Esophagus (tissue), 2 donors: ENCODE results near the gene NAPG. TPM values are rescaled to one million over a fixed set of nuclear protein-coding genes. Genes with fewer than 3 reads are reported as not detected.

Source experiments
- H3K27ac ChIP-seq, 2 donors: one replicate each; pipeline ENCODE4 v1.5.1; 2013; ENCODE audit warnings: low read depth in 2 of 2, mild to moderate bottlenecking in 2 of 2, inconsistent platforms in 1 of 2, low read length in 1 of 2, moderate library complexity in 1 of 2
- H3K27me3 ChIP-seq, 2 donors: one replicate each; pipeline ENCODE4 v1.6.1; 2013; ENCODE audit warnings: low read length in 2 of 2, control low read depth in 1 of 2, mild to moderate bottlenecking in 1 of 2; ENCODE audit not compliant: insufficient read depth in 2 of 2, control insufficient read depth in 1 of 2
- H3K36me3 ChIP-seq, 2 donors: one replicate each; pipeline ENCODE4 v1.6.1; 2013; ENCODE audit warnings: low read length in 1 of 2; ENCODE audit not compliant: control insufficient read depth in 2 of 2, insufficient read depth in 2 of 2
- H3K4me1 ChIP-seq, 2 donors: one replicate each; pipeline ENCODE4 v1.6.1; 2013; ENCODE audit warnings: low read length in 1 of 2; ENCODE audit not compliant: control insufficient read depth in 2 of 2, insufficient read depth in 2 of 2
- H3K4me3 ChIP-seq, 2 donors: one replicate each; pipeline ENCODE4 v1.5.1; 2013; ENCODE audit warnings: low read length in 2 of 2, mild to moderate bottlenecking in 2 of 2, low read depth in 1 of 2, moderate library complexity in 1 of 2
- H3K9me3 ChIP-seq, 2 donors: one replicate each; pipeline ENCODE4 v1.6.1; 2013; ENCODE audit warnings: mild to moderate bottlenecking in 2 of 2, low read depth in 1 of 2, low read length in 1 of 2, moderate library complexity in 1 of 2; ENCODE audit not compliant: control insufficient read depth in 2 of 2, insufficient read depth in 1 of 2
- WGBS, 2 donors: extraction: QIAGEN DNeasy Blood & Tissue Kit; methylation state at CpG; one replicate each; pipeline ENCODE4 v1.1.7; 2013; 5-methylcytosine and 5-hydroxymethylcytosine counted together
- polyA plus RNA-seq, 2 donors: library from polyadenylated mRNA; stranded (reverse); fragments of 200-250 nt; gene quantifications; one replicate each; pipeline ENCODE4 v1.2.3, GENCODE V29; 2013
- donor health status: healthy with polysubstance abuse.
- donor health status: Bipolar disorder and iron deficiency.

Gene NAPG
- 10 to 100 TPM; 12.4 to 13.2 TPM for polyA plus RNA-seq

DNA sequence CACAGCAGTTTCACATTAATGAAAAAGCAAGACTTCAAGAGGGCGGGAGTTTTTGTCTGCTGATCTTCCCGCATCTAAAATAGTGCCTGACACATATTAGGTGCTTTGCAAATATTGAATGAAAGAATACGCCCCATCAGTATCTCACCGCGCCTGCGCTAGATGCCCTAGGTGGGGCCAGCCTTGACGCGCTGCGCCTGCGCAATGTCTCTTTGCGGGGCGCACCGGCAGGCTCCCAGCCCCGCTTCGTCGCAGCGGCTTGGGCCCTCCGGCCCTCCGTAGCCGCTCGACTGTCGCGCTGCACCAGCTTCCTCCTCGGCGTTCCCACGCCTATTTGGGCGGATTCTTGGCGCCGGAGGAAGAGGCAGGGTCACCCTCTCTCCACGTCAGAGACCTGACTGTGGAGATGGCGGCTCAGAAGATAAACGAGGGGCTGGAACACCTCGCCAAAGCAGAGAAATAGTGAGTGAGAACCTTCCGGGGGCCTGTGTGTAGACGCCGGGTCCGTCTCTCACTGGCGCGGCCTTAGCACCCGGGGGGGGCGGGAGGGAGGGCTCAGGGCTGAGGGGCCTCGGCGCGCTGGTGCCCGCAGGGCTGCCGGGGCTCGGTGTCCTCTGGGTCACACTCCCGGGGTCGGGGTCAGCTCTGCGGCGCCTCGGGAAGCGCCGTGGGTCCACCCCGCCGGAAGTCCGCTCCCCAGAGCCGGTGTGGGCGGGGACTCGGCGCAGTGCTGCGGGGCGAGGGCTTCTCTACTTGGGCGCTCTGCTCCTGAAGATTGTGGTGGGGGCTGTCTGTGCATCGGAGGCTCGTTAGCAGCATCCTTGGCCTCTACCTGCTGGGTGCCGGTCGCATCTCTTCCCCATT is at the start of gene NAPG:
Gene NAPG (plus strand): TSS at position 331 of the 864 bp plus-strand sequence. CDS start 76 bp downstream, at position 407.
- Histone ChIP-seq H3K36me3 (no peaks in the 10 kb centered on the region), H3K9me3 (no peaks in the 10 kb centered on the region), H3K4me3 (peak within 1 kb of the TSS; percentile 74 to 81), H3K27me3 (no peaks in the 10 kb centered on the region), H3K4me1 (peaks cover 2 to 4% of the 10 kb centered on the region in 2 donors), H3K27ac (peak within 1 kb of the TSS; percentile 90 to 92)
- 1% methylated on average over 52 to 68 of the region's 68 CpGs for WGBS, 2 donors

DNA sequence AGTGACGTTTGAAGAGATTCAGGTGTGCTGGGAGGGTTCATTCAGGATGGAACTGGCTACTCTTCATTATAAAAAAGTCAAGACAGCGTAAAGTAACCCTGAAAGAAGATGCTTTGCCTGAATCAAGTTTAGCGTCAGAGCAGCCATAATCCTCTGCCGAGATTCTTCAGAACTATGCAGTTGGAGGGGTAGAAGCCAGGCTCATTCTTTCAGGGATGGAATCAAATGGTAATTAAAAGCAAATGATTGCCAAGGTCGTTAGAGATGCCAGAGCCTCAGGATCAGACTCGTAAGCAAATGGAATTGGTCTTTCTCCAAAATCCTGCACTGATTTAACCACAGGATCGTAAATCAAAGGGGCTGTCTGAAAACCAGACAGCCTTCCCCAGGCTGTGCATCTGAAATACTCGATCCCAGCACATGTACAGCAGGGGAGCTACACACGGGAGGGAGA is 49.5 kb upstream of the NAPG start:
- Histone ChIP-seq H3K9me3 (no peaks in the 10 kb centered on the region), H3K4me1 (peaks cover 2 to 6% of the 10 kb centered on the region in 2 donors), H3K27me3 (no peaks in the 10 kb centered on the region), H3K36me3 (peaks cover 9 to 15% of the 10 kb centered on the region in 2 donors), H3K4me3 (no peak overlapping the region), H3K27ac (no peak overlapping the region)
- WGBS, 2 donors: 24 to 36% methylated on average over 9 of the region's 9 CpGs

DNA sequence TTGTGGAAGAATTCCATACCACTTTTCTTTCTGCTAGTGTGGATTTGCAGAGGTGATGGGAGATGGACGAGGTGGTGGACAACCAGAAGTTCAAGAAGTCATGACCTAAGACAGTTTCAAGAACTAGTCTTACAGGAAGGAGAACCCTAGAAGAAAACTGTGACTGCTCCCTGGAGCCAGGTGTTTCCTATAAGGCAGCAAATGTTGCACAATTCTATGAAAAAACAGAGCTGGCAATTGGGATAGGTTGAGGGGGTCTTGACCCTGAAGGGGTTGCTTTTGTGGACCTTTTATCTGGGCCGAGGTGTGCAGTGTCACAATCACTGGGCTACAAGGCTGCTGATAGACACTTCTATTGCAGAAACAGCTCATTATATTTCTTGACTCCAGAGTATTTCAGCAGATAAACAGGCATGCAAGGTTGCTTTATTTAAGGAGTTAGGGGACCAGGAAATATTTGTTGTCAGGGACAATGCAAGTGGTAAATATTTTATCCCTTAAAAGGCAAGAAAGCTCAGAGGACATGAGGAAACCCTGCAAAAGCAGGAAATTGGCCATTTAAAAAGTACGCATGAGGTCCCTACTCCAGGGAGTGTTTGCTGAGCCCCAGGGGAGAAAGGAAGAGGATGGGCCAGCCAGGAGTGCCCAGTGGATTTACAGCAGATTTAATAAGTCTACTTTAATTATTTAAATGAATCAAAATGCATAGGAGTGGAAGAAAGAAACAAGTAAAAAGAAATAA is 48.5 kb upstream of the NAPG start:
- H3K36me3 ChIP-seq: peaks cover 9% of the 10 kb centered on the region in 2 donors
- H3K4me1 ChIP-seq: peaks cover 0 to 6% of the 10 kb centered on the region in 2 donors
- no peak overlapping the region for H3K4me3 ChIP-seq
- no peaks in the 10 kb centered on the region for H3K9me3 ChIP-seq
- 51 to 53% methylated on average over 3 of the region's 3 CpGs for WGBS, 2 donors
- peak overlapping the region in 1 of 2 donors; percentile 5 for H3K27ac ChIP-seq
- H3K27me3 ChIP-seq: no peaks in the 10 kb centered on the region

DNA sequence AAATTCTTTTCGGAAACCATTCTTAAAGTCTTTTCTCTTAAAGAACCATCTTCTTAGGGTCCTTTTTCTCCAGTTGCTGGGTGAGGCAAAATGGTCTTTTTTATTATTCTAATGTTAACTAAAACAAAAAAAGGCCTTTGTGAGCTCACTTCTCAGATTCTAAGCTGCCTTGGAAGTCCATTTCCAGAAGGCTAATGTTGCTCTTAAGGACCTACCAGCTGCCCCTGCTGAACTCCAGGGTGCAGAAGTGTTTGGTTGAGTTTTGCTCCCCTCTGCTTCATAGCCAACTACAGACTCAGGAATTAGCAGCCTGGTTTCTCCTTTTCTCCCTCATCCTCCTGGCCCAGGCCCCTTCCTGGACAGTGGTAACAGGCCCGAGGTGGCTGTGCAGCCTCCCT is 48.0 kb upstream of the NAPG start:
- Histone ChIP-seq H3K4me1 (peaks cover 0 to 6% of the 10 kb centered on the region in 2 donors), H3K36me3 (peaks cover 7 to 9% of the 10 kb centered on the region in 2 donors), H3K9me3 (no peaks in the 10 kb centered on the region), H3K4me3 (no peak overlapping the region), H3K27me3 (no peaks in the 10 kb centered on the region), H3K27ac (no peak overlapping the region)
- 89 to 92% methylated on average over 2 of the region's 2 CpGs for WGBS, 2 donors

DNA sequence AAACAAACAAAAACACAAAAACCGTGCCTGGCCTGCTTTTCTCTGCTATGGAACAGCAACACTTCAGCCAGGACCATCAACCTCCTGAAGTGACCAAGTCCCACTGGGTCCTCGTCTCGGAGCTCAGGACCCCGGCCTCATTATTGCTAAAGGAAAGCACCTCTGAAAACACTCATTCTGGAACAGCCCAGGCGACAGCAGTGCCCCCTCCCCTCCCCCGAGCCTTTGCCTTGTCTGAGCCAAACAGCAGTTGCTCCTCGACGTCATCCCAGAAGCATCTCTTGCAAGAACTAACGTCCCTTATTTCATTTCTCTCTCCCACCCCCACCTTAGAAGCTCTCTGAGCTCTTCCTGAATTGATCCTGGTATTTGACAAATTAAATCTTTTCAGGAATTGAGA is 44.0 kb upstream of the NAPG start:
- no peak overlapping the region for H3K27ac ChIP-seq
- no peaks in the 10 kb centered on the region for H3K27me3 ChIP-seq
- WGBS, 2 donors: 73 to 83% methylated on average over 9 of the region's 9 CpGs
- peaks cover 0 to 2% of the 10 kb centered on the region in 2 donors for H3K9me3 ChIP-seq
- no peak overlapping the region for H3K4me3 ChIP-seq
- peaks cover 0 to 1% of the 10 kb centered on the region in 2 donors for H3K4me1 ChIP-seq
- H3K36me3 ChIP-seq: peaks cover 9 to 21% of the 10 kb centered on the region in 2 donors

DNA sequence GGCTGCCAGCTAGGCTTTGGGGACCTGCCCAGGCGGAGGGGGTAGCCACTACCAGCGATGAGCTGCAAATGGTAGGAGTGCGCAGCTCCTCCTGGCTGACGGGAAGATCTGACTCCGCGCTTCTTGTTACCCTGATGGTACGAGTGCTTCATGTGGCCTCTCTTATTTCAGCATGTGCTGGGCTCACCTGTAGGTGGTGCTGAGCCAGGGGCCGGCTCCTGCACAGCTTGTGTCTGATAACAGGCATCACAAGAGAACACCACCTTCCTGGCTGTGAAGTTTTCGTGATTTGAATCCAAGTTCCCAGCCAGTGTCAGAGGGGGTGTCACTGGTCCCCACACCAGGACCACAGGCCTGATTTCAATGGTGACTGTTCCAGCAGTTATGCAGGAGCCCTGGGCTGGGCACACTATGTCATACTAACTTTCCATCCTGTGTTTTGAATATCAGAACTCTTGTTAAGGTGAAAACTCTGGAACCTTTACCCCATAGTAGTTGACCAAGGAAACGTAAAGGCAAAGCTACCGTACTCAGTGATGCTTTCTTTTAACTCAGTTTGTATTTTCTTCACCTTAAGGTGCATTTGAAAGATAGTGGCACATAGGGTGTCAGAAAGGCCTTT is 43.4 kb upstream of the NAPG start:
- Histone ChIP-seq H3K36me3 (peaks cover 9 to 23% of the 10 kb centered on the region in 2 donors), H3K27me3 (no peaks in the 10 kb centered on the region), H3K4me3 (no peak overlapping the region), H3K9me3 (peaks cover 0 to 2% of the 10 kb centered on the region in 2 donors), H3K27ac (no peak overlapping the region), H3K4me1 (peaks cover 1 to 4% of the 10 kb centered on the region in 2 donors)
- 88 to 94% methylated on average over 11 of the region's 11 CpGs for WGBS, 2 donors

DNA sequence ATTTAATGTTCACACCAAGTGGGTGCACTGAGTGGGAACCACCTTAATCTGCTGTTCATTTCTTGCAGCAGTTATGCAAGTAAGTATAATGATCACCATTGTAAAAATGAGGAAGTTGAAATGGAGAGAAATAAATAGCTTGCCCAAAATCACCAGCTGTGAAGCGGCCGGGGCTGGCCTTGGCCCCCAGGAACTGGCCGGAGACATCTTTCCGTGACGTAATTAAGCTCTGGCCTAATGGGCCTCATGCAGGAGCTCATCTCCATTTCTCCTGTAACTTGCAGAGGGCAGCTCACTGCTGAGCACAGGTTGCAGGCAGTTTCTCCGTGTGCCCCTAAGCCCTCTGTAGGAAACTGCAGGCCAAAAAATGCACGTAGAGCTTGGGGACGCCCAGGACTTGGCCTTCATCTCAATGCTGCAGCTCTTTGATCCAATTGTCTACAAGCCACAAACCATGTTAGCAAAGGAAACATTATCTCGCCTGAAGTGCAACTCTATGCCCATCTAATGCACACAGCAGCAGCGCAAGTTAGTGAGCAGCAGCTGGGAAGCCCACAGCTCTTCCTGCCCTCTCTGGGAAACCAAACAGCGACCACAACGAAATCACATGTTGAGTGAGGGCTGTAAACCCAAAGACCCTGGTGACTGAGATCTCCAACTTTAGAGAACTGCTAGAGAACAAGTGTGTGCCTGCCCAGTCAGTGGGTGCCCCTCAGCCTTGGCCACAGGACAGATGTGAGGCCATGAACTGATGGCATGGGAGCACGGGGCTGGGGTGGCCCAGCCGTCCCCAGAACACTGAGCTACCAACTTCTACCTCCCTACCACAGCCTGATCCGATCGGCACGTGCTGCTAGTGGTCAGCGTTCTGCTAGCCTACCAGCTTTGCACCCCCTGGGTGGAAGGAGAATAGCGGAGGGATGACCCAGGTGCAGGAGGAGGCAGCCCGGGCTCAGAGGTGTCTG is 42.6 kb upstream of the NAPG start:
- no peak overlapping the region for H3K4me3 ChIP-seq
- H3K9me3 ChIP-seq: peaks cover 0 to 2% of the 10 kb centered on the region in 2 donors
- H3K27me3 ChIP-seq: no peaks in the 10 kb centered on the region
- peaks cover 2 to 7% of the 10 kb centered on the region in 2 donors for H3K4me1 ChIP-seq
- no peak overlapping the region for H3K27ac ChIP-seq
- WGBS, 2 donors: 72 to 79% methylated on average over 20 of the region's 20 CpGs
- peaks cover 7 to 24% of the 10 kb centered on the region in 2 donors for H3K36me3 ChIP-seq

DNA sequence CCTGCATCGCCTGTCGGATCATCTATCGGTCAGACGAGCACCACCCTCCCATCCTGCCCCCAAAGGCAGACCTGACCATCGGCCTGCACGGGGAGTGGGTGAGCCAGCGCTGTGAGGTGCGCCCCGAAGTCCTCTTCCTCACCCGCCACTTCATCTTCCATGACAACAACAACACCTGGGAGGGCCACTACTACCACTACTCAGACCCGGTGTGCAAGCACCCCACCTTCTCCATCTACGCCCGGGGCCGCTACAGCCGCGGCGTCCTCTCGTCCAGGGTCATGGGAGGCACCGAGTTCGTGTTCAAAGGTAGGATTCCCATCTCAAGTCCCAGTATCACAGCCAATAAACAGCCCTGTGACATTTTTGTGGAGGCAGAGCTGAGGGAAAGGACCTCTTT is 40.4 kb upstream of the NAPG start:
- H3K4me1 ChIP-seq: peaks cover 2 to 7% of the 10 kb centered on the region in 2 donors
- H3K9me3 ChIP-seq: peaks cover 0 to 2% of the 10 kb centered on the region in 2 donors
- no peak overlapping the region for H3K27ac ChIP-seq
- peaks cover 0 to 24% of the 10 kb centered on the region in 2 donors for H3K36me3 ChIP-seq
- 94 to 95% methylated on average over 20 of the region's 20 CpGs for WGBS, 2 donors
- no peaks in the 10 kb centered on the region for H3K27me3 ChIP-seq
- no peak overlapping the region for H3K4me3 ChIP-seq
